Inflammatory macrophage treated with lipopolysaccharide for 1 hour (primary cell): ENCODE data around the gene C2CD2L.
"Not testable (repeated sequence)": the region's sequence is repeated elsewhere in the genome, so short reads cannot be mapped to it uniquely, and the experiment has no call there.

Experiments
- DNase-seq, 2 donors: peaks; one replicate each; pipeline ENCODE4 v3.0.0-alpha.2; 2020 to 2022

C2CD2L gene

DNA sequence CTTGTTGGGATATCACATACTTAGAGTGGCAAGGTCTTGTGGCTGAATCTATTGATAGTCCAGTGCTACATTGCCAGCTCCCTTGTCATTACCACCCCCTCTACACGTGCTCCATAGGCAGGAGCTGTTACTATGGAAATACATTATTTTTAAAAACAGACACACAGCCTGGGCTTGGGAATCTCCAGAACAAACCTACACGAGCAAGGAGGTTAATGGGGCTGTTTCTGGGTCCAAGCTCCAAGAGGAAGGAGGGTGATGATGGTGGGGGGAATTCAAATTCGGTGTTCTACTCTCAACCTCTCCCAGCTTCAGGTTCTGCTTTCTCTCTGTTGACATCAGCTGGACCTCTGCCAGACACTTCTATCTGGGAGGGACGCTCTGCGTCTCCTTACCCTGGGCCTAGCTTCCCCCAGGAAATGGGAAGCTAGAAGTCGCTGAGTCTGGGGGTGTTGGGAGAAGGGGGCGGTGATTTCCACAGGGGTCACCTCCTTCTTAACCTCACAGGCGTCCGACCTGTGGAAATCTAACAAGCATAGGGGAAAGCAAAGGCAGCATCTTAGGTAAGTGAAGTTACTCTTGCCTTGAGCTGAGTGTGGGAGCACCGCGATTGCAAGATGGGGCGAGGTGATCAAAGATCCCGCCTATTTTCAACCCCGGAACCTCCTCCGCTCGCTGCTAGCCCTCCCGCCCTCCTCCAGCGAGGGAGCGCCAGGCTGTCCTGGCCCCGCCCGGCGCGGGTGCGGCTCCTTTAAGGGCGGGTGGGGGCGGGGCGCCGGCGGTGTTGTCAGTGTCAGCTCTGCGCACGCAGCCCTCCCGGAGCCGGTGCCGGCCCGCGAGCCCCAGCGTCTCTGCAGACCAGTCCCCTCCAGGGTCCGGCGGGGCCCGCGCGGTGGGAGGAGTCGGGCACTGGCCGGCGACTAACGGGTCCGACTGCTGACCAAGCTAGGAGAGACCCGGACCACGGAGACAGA, at the start of gene C2CD2L:
C2CD2L (plus strand) TSS at position 781 of the 974 bp plus-strand sequence. CDS start 398 bp downstream, outside the sequence.
- peak; percentile 89 to 92 for DNase-seq

- DNase-seq: not testable (repeated sequence)
Measured at GRCh38 chr11:119059128-119059527, 48.0 kb upstream of the C2CD2L start.

- DNase-seq: no peak
Measured at GRCh38 chr11:119061256-119061655, 45.9 kb upstream of the C2CD2L start.

- no peak for DNase-seq
Measured at GRCh38 chr11:119062779-119063178, 44.4 kb upstream of the C2CD2L start.

- peak in 1 of 2 donors; percentile 60 for DNase-seq
Measured at GRCh38 chr11:119065369-119065768, 41.8 kb upstream of the C2CD2L start.

- DNase-seq: peak; percentile 93 to 96
Measured at GRCh38 chr11:119067371-119068222, 39.5 kb upstream of the C2CD2L start, which contains the start of gene VPS11. Gene VPS11, plus strand, starts transcription at chr11:119067818. Its CDS starts 6 bp downstream, at chr11:119067824.

- DNase-seq: no peak
Measured at GRCh38 chr11:119077839-119078238, 29.3 kb upstream of the C2CD2L start.

DNA sequence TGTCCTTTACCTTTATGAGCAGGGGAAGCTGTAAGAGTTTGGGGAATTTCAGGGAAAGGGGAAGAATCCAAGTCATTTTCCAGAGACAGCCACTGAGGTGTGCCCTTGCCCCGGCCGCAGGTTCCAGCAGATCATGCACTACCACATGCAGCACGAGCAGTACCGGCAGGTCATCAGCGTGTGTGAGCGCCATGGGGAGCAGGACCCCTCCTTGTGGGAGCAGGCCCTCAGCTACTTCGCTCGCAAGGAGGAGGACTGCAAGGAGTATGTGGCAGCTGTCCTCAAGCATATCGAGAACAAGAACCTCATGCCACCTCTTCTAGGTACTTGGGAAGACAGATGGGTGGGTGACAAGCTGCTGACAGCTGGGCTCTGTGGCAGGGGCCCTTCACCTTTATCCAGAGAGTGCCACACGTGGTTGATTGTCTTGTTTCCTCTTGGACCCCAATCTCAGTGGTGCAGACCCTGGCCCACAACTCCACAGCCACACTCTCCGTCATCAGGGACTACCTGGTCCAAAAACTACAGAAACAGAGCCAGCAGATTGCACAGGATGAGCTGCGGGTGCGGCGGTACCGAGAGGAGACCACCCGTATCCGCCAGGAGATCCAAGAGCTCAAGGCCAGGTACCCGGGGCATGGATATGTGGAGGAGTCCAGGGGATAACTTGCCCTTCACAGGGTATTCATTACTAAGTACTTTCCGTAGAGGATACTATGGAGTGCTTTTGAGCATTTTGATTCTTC, 28.3 kb upstream of the C2CD2L start:
- no peak for DNase-seq

DNA sequence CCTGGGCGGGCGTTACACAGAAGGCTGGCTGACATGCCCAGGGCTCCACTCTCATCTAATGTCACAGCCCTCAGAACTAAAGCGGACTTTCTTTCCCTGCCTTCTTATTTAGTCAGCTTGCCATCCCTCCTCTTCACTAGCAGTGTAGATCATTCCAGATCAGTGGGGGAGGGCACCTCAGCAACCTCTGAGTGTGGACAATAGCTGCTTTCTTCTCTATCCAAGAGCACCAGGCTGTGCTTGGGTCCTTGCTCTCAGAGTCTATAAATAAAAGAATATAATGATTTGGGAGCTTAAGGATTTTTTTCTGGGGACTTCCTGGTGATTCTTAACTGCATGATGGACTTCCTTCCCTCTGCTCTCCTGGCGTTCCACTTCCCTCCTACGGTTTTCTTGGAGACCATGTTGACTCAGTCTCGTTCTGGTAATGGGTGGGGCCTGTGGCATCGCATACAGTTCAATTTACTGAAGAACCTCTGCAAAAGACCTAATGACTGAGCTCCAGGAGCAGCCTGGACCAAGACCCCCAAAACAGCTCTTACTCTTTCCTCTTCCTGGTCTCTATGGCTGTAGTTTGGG, 25.4 kb upstream of the C2CD2L start:
- peak; percentile 55 to 77 for DNase-seq

GRCh38 chr11:119084663-119085436, 22.3 kb upstream of the C2CD2L start, which contains the start of gene HMBS:
Gene HMBS, plus strand, starts transcription at chr11:119084881. Its CDS starts 153 bp downstream, at chr11:119085034.
- DNase-seq: peak; percentile 94

DNA sequence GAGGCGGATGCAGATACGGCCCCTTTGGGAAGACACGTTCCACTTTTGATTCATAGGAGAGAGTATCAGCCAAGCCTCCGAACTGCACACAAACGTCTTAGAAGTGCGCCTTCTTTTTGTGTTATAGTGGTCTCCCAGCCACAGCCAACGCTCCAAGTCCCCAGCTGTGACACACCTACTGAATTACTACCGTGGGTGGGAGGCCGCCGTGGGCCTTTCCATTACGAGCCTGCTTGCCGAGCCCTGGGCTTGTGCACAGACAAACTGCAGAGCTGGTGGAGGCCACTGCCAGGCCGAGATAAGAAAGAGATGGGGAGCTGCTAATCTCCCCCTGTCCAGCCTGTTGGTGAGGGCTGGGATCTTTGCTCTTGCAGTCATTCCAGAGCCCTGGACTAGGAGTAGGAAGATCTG, 21.7 kb upstream of the C2CD2L start:
- peak in 1 of 2 donors; percentile 26 for DNase-seq

DNA sequence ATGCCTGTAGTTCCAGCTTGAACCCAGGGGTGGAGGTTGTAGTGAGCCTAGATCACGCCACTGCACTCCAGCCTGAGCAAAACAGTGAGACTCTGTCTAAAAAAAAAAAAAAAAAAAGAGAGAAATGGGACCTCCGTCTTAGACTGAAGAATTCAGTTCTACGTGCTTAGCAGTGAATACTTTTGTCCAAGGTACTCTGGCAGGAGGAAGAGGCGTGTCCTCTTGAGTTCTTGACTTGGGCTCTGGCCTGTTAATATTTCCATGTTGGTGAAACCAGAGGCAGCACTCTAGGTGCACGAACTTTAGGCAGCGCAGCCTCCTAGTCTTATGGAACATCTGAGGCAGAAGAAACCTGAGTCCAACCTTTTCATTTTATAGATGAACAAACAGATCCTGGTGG, 20.0 kb upstream of the C2CD2L start:
- no peak for DNase-seq

GRCh38 chr11:119087747-119088241, 19.4 kb upstream of the C2CD2L start:
- no peak for DNase-seq

DNA sequence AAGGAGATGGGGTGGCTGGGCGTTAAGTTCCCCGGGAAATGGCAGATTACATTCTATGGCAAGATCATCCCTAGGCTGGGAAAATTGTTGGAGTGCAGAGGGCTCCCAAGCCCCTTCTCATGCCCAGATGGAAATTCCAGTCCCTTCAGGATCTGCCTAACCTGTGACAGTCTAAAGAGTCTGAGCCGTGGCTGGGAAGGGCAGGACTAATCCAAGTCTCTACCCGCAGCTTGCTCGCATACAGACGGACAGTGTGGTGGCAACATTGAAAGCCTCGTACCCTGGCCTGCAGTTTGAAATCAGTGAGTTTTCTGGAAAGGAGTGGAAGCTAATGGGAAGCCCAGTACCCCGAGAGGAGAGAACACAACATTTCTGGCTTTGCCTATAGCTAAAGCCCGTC, 18.7 kb upstream of the C2CD2L start:
- DNase-seq: no peak

GRCh38 chr11:119089319-119089718, 17.8 kb upstream of the C2CD2L start:
- DNase-seq: no peak

DNA sequence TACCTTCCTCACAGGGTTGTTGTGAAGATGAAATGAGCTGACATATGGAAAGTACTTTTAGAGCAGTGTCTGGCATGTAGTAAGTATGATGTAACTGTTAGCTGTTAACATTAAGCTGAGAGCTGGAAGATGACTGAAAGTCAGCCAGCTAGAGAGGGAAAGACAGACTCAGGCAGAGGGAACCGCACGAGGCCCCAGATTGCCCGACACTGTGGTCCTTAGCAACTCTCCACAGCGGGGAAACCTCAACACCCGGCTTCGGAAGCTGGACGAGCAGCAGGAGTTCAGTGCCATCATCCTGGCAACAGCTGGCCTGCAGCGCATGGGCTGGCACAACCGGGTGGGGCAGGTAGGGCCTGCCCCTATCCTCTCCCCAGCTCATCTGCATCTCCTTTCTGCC, 16.0 kb upstream of the C2CD2L start:
- DNase-seq: no peak

GRCh38 chr11:119091966-119092879, 14.9 kb upstream of the C2CD2L start:
- no peak for DNase-seq

DNA sequence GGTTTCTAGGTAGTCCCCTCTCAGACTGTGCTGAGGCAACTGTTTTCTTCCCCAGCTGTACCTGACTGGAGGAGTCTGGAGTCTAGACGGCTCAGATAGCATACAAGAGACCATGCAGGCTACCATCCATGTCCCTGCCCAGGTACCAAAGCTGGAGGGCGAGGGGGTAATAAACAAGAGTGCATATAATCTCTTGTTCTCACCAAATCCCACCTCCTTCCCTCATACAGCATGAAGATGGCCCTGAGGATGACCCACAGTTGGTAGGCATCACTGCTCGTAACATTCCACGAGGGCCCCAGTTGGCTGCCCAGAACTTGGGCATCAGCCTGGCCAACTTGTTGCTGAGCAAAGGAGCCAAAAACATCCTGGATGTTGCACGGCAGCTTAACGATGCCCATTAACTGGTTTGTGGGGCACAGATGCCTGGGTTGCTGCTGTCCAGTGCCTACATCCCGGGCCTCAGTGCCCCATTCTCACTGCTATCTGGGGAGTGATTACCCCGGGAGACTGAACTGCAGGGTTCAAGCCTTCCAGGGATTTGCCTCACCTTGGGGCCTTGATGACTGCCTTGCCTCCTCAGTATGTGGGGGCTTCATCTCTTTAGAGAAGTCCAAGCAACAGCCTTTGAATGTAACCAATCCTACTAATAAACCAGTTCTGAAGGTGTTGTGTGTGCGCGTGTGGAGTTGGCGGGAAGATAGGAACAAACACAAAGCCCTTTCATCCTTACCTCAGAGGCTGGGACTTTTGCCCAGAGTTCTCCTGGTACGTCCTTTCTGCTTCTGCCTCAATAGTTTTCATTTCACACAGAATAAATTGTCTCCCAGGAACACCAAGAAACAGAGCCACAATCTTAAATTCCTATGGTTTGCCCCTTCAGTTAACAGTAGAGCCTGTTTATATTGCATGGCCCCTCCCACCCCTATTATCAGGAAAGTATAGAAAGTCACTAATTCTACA, 14.0 kb upstream of the C2CD2L start:
- DNase-seq: no peak
